GM21390 (cell line): ENCODE measurements around the gene RHOBTB3.
A peak's percentile ranks its signal among the peaks of the same experiment; 100 is the strongest.

Source experiments
- ATAC-seq: cut with Tn5 transposase; IDR thresholded peaks from one replicate; pipeline ENCODE4 v1.9.1; 2021; ENCODE audit not compliant: unreplicated experiment

The RHOBTB3 gene

DNA sequence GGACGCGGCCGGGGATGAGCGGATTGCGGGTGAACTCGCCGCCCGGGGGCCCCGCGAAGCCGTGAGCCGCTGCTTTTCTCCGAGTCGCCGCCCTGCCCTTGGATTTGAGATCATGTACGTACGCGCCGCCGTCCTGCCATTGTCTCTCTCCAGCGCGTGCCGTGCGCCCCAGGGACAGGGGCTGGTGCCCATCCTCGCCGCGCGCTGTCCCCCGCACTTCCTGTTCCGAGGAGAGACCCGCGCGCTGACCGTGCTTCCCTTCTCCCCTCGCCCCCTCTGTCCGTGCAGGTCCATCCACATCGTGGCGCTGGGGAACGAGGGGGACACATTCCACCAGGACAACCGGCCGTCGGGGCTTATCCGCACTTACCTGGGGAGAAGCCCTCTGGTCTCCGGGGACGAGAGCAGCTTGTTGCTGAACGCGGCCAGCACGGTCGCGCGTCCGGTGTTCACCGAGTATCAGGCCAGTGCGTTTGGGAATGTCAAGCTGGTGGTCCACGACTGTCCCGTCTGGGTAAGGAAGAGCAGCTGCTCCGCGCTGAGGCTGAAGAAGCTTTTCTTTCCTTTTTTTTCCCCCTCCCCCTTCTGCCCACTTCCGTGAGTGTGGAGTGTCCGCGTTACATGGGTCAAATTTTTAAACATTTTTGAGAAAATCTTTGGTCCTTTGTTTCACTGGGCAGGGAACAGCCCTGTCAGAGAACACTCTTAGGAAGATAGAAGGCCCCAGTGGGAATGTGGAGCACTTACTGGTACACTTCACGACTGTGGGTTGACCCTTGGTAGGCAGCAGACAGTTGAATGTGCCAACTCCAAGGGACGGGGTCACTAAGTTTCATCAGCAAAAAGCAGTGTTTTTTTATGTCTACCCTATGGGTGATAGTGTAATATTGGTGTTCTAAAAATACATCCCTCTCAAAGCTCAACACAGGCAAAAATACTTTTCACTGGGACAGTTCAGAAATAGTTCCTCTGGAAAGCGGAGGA lies 727 bp downstream of the RHOBTB3 start:
- ATAC-seq = peak; percentile 14

DNA sequence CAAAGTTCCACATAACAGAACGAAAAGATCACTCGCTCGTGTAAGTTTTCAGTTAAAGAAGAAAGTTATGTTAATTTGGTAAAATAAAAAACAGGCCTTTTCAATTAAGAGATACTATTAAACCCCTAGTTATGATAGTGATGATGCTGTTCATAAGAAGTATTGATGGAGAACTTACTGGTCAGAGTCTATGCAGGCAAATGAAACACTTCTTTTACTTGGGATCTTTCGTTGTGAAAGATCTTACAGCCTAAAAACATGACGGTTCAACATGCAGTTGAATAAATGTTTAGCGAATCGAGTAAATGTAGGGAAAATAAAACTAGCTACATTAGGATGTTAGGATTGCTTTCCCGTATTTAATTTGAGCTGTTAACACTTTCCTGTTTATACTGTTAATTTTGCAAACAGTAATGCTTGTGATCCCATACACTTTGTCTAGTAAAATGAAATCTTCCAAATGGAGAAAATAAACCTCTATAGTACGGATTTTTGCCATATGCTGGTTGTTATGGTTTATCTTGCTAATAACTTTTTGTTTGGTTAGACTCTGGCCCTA lies 2.0 kb downstream of the RHOBTB3 start:
- ATAC-seq = no peak

DNA sequence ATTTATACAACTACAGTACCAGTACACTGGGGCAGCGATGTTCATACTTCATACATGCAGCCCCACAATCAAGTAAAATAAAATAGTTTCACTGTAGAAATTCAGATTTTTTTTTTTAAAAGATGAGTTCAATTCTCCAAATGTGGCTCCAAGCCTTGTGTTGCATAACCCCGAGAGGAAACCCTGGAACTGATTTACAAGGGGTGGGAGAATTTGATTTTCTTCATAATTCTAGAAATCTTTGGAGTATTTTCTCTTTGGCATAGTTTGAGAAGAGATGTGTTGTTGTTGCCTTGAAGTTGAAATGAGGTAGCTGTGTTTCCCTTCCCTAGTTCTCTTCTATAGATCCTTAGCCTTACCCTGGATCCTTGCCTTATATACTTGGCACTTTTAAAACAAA lies 3.1 kb downstream of the RHOBTB3 start:
- no peak for ATAC-seq

- ATAC-seq = no peak
Observed at GRCh38 chr5:95734906-95735305, 3.8 kb downstream of the RHOBTB3 start.

GRCh38 chr5:95735406-95735805 lies 4.3 kb downstream of the RHOBTB3 start:
- no peak for ATAC-seq

DNA sequence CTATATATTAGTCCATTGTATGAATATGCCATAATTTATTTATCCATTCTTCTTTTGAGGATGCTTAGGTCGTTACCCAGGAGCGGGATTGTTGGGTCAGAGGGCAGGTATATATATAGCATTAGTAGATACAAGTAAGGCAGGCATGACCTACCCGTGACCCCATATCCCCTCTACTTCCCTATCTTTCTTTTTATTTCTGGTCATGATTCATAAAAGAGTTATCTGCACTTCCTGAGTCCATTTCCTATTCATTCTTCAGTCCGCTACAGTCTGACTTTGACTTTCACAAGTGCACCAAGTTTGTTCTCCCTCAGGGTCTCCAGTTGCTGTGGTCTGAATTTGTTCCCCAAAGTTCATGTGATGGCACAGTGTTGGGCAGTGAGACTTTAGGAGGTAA lies 6.9 kb downstream of the RHOBTB3 start:
- no peak for ATAC-seq

GRCh38 chr5:95738834-95739233 lies 7.7 kb downstream of the RHOBTB3 start:
- ATAC-seq = no peak

DNA sequence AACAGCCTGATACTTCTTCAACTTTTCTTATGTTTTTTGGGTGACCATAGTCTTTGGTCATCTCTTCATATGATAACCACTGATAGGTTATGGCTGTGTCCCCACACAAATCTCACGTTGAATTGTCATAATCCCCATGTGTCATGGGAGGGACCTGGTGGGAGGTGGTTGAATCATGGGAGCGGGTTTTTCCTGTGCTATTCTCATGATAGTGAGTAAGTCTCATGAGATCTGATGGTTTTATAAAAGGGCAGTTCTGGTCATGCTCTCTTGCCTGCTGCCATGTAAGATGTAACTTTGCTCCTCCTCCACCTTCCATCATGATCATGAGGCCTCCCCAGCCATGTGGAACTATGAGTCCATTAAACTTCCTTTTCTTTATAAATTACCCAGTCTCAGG lies 8.7 kb downstream of the RHOBTB3 start:
- ATAC-seq = no peak

DNA sequence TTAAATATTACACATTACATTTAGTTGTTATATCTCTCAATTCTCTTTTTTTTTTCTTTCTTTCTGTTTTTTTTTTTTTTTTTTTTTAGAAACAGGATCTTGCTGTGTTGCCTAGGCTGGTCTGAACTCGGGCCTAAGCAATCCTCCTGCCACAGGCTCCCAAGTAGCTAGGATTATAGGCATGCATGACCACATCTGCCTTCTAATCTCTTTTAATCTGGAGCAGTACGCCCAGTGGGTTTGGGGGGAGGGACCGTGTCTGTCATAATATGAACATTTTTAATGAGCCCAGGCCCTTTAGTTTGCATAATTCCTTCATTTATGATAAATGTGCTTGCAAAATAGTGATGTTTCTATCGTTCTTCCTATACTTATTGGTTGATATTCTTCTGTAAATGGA lies 10.3 kb downstream of the RHOBTB3 start:
- ATAC-seq = no peak

DNA sequence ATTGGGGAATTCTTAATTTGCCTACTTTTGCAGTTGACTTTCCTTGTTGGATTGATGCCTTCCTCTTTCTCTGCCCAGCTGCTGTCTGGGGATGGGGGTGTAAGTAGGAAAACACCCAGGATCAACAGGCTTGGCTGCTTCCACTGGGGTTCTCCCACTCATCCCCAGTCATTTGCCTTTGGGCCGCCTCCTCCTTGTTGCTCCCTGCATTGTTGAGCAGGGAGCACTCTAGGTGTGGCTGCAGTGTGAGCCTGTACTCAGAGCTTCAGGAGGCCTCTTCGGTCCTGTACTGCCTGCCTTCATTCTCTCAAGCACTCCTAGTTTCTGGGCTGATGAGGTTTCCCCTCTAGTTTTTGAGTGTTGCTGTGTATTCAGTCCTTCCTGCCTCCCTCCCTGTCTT lies 12.1 kb downstream of the RHOBTB3 start:
- no peak for ATAC-seq

GRCh38 chr5:95743877-95744276 lies 12.7 kb downstream of the RHOBTB3 start:
- ATAC-seq = no peak

DNA sequence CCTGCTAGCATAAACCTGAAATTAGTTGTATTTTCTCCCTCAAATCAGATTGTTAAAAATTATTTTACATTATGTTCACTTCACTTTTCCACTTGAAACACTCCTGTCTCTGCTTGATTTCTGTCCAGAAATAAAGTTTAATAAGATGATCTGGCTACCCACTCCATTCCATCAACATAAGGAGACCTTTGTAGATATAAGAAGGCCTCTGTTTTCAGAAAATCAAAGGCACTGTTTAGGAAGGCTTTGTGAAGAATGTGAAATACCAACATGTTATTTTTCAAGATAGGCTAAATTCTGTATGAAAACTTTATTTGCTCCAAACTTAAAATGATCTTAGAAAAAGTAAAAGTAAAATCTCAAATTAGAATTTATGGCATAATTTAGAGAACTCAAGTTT lies 15.1 kb downstream of the RHOBTB3 start:
- ATAC-seq = no peak

- no peak for ATAC-seq
Observed at GRCh38 chr5:95746722-95747679, 15.9 kb downstream of the RHOBTB3 start.

GRCh38 chr5:95748133-95748532 lies 17.0 kb downstream of the RHOBTB3 start:
- no peak for ATAC-seq

DNA sequence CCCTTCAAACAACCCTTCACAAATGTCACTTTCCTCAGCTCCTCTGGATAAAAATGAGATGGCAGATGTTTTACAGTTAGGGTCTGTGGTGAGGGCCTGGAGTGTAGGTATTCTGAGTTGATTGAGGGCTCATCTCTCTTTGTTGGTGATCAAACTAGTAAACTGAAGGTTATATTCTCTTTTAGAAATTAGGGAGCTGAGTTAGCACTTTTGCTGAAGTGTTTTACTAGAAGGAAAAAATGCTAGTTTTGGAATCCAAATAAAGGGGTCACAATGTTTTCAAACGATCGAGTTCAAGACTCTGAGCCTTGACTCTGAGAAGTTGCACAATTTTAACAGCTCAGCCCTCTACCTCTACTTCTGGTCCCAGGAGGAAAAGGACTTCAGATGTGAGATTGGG lies 23.4 kb downstream of the RHOBTB3 start:
- no peak for ATAC-seq

- ATAC-seq = no peak
Observed at GRCh38 chr5:95759005-95759404, 27.9 kb downstream of the RHOBTB3 start.

DNA sequence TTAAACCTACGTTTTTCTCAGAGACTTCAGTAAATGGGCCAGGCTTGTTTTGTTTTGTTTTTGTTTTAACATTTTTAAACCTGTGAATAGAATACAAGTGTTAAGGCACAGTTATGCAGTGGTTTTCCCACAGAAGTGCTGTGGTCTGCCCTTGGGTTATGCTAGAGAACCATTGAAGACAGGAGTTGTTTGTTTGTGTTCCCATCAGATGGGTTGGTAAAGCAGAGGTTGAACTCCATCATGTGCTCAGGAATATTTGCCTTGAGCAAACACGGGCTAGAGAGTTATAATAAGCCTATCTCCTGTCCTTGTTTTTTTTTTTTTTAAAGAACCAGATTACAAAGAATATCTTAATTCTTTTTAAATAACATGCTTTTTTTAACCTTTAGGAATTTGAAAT lies 28.5 kb downstream of the RHOBTB3 start:
- no peak for ATAC-seq

- peak; percentile 88 for ATAC-seq
Observed at GRCh38 chr5:95760273-95761191, 29.4 kb downstream of the RHOBTB3 start.

GRCh38 chr5:95761771-95762651 lies 30.9 kb downstream of the RHOBTB3 start:
- no peak for ATAC-seq
